Dedifferentiated amniotic fluid mesenchymal stem cell (primary cell): ENCODE data around the gene APPL2.
"Not testable (repeated sequence)": the region's sequence is repeated elsewhere in the genome, so short reads cannot be mapped to it uniquely, and the experiment has no call there.

Experiments
- DNase-seq: peaks from one replicate; pipeline ENCODE4 v3.0.0-alpha.2; 2016; ENCODE audit errors: extremely low spot score

APPL2 gene

GRCh38 chr12:105256431-105256830 is 20.5 kb upstream of the APPL2 start:
- not testable (repeated sequence) for DNase-seq

- no peak for DNase-seq
Measured at GRCh38 chr12:105256011-105256410, 20.0 kb upstream of the APPL2 start.

DNA sequence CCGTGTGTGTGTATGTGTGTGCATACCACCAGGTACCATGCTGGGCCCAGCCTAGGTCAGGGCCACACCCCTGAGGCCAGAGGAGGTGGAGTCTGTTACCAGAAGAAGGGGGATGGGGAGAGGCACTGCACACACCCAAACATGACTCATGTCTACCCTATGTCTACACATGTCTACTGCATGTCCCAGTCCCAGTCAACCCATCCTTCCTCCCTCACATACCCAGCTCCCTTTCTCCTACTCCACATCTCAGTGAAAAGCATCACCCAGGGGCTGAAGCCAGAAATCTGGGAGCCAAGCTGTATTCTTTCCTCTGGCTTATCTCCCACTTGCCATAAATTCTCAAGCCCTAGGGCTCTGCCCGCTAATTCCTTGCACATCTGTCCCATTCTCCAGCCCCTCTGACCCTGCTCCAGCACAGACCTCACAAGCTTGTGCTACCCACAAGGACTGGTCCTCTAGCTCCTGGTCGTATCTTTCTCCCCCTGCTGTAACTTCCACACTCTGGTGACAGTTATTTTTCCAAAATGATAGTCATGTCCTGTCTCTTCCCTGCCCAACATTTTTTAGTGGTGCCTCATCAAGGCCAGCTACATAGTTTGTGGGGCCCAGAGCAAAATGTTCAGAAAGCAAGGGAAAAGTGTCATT is 18.0 kb upstream of the APPL2 start:
- peak; percentile 72 for DNase-seq

- no peak for DNase-seq
Measured at GRCh38 chr12:105252901-105253300, 16.9 kb upstream of the APPL2 start.

DNA sequence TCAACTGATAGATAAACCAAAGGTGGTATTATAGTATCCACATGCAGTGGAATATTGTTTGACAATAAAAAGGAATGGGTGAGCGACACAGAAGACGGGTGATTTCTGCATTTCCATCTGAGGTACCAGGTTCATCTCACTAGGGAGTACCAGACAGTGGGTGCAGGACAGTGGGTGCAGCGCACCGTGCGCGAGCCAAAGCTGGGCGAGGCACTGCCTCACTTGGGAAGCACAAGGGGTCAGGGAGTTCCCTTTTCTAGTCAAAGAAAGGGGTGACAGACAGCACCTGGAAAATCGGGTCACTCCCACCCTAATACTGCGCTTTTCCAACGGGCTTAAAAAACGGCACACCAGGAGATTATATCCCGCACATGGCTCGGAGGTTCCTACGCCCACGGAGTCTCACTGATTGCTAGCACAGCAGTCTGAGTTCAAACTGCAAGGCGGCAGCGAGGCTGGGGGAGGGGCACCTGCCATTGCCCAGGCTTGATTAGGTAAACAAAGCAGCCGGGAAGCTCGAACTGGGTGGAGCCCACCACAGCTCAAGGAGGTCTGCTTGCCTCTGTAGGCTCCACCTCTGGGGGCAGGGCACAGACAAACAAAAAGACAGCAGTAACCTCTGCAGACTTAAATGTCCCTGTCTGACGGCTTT is 9.9 kb upstream of the APPL2 start:
- not testable (repeated sequence) for DNase-seq

DNA sequence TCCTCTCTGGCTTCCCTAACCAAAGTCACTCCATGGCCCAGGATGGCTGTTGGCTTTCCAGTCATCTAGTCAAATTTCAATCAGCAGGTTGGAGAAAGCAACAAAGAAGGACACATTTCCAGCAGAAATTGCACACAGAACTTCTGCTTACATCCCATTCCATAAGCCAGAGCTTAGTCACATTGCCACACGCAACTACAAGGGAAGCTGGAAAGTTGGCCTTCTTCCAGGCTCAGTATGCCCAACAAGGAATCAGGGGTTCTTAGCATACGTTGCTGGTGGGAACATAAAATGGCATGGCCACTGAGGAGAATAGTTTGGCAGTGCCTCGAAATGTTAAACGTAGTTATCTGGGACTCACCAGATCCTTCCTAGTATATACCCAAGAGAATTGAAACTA is 9.3 kb upstream of the APPL2 start:
- DNase-seq, result no peak

- DNase-seq, result no peak
Measured at GRCh38 chr12:105240228-105240627, 4.3 kb upstream of the APPL2 start.

GRCh38 chr12:105239304-105239703 is 3.3 kb upstream of the APPL2 start:
- DNase-seq, result no peak

- DNase-seq, result no peak
Measured at GRCh38 chr12:105237666-105238065, 1.7 kb upstream of the APPL2 start.

DNA sequence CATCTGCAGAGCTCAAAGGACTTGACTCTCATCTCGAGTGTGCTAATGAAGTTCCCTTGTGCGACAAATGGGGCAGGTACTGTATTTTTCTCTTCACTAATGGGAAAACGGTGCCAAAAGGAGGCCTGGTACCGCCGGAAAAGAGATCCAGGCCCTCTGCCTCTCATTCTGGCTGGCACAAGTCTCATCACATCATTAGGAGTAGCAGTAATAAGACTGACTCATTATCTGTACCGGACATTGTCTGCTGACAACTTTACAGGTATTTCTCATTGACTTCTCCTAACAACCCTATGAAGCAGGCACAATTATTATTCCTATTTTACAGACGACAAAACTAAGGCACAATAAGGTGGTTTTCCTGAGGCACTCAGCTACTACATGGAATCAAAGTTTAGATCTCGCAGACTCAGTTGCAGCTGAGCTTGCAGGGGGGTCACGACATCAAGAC is 668 bp downstream of the APPL2 start:
- no peak for DNase-seq

DNA sequence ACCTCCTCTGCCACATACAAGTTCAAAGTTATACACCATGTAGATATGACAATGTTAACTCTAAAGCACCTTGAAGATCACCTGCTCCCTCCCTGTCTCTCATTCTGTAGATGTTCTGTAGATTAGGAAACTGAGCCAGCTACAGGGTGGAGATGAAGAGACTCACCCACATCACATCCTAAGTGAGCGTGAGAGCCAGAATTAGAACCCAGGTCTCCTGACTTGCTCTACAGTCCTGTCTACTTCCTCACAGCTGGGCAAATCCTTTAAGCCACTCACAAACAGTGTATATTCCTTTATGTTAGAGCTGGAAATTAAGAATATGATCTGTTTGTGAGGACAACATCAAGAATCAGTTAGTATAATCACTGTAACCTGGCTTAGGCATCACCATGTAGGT is 1.8 kb downstream of the APPL2 start:
- no peak for DNase-seq

DNA sequence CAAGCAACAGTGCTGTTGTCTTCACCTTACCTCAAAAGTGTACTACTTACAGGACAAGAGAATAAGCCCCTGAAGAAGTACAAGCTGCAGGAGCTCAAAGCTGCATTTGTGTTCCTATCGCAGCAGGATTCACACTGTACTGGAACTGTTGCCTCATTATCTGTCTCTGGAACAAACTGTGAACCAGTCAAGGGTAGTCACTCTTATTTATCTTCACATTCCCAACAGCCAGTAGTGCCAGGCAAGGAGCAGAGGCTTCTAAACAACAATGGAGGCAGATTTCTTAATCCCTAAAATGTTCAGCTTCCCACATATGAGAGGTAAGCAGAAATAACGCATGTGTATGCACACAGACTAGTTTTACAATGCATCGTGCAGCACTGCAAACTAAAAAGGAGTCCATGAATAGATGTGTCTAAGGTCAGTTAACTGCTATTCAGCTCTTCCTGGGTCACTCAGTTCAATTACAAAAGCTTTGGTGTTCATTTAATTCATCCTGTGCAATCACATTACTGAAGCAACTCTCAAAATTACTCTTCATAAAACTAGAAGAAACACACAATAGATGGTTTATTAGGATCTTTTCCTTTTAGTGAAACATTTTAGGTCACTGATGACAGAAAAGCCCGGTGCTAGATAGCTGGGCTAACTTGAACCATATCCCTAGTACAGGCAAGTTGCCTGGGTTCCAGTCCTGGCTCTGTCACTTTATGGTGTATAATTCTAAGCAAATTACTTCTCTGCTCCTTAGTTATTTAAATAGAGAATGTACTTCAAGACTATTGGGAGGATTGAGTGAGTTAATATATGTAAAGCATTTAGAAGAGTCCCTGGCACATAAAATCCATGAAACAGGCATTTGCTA is 2.7 kb downstream of the APPL2 start:
- no peak for DNase-seq

- DNase-seq, result no peak
Measured at GRCh38 chr12:105231396-105231795, 4.6 kb downstream of the APPL2 start.

DNA sequence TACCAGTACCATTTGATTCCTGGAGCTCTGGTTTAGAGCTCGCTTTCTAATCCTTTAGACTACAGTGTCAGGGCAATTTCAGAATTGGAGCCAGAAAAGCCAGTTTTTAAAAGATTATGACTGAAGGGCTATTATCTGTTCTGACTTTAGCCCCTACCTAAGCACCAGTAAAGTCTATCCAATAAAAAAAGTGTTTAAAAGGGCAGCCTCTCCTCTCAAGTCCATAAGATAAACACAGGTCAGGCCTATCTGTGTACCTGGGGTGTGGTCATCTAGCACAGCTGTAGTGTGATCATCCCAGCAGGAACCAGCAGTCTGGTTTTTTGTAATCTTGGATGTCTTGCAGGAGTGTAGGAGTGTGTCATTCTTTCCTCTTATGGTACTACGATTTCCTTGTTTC is 6.6 kb downstream of the APPL2 start:
- no peak for DNase-seq

DNA sequence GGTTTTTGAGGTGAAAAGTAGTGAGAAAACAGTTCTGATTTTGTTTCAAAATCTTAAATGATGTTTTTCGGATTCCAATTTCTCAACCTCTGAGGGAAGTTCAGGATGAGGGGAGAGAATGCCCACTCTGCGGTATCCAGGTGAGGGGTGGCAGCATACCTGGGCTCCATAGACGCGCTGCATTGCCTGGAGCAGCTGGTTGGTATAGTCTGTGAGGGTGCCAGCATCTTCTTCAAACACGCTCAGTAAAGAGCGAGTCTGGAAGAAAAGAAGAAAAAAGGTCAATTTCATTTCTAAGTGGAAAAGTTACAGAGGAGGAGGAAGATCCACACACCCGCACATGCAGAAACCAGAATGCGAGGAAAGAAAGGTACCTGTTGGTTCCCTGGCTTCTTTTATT is 7.0 kb downstream of the APPL2 start:
- DNase-seq, result no peak

DNA sequence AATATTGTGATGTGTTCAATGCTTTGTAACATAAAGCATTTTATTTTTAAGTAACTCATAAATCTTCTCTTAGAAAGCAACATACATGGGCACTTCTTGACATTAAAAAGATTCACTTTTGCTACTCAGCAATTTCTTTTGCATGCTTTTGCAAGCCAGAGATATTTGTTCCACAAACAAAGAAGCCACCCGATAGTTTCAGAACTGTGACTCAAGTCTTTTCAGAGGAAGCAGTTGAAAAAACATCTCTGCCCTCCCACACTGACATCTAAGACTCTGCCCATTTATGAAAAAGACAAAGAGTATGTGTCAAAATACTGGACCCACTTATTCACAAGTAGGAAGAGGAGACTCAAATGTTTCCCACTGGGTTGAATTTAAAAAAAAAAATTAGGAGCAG is 7.5 kb downstream of the APPL2 start:
- DNase-seq, result peak; percentile 70

- DNase-seq, result no peak
Measured at GRCh38 chr12:105227879-105228278, 8.1 kb downstream of the APPL2 start.

DNA sequence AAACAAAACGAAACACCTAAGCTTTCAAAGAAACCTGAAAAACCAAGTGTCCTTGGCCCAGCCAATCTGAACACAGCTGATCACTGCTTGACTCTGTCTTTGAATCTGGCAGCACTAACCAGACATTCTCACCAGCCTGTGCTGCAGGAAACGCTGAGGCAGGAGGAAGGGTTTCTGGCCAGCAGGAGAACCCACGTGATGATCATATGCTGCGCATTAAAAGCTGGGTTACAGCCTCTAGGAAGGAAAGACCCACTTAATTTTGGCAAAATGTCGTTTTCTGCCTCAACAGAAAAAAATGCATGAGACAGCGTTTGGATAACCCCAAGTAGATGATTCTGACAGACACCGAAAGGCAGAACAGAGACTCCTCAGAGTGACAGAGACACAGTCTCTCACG is 9.8 kb downstream of the APPL2 start:
- DNase-seq, result peak; percentile 93

- DNase-seq, result no peak
Measured at GRCh38 chr12:105225505-105226015, 10.4 kb downstream of the APPL2 start.

DNA sequence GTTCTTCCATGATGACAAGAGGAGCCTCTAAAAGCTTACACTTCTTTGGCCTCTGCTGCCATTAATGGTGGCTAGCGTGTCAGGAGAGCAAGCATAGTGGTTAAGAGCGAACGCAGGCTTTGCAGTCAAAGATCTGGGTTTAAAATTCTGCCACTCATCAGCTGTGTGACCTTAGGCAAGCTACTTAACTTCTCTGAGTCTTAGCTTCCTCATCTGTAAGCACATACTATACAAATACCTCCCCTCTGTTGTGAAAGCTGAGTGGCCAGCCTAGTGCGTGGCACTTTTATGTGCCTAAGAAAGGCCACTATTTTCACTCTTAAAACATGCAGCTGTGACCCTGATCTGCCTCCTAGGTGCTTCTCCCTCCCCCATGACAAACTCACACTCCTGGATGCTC is 11.6 kb downstream of the APPL2 start:
- no peak for DNase-seq

- DNase-seq, result no peak
Measured at GRCh38 chr12:105223884-105224283, 12.1 kb downstream of the APPL2 start.

GRCh38 chr12:105223352-105223845 is 12.6 kb downstream of the APPL2 start:
- DNase-seq, result no peak
